HG03565 (cell line): Measurements from ENCODE around the gene SYDE2.
"Not testable (repeated sequence)": the region's sequence is repeated elsewhere in the genome, so short reads cannot be mapped to it uniquely, and the experiment has no call there.

Experiments used
- ATAC-seq: cut with Tn5 transposase; IDR thresholded peaks from one replicate; pipeline ENCODE4 v1.9.1; 2021; ENCODE audit warnings: mild to moderate bottlenecking, moderate library complexity; ENCODE audit not compliant: unreplicated experiment

The SYDE2 gene

DNA sequence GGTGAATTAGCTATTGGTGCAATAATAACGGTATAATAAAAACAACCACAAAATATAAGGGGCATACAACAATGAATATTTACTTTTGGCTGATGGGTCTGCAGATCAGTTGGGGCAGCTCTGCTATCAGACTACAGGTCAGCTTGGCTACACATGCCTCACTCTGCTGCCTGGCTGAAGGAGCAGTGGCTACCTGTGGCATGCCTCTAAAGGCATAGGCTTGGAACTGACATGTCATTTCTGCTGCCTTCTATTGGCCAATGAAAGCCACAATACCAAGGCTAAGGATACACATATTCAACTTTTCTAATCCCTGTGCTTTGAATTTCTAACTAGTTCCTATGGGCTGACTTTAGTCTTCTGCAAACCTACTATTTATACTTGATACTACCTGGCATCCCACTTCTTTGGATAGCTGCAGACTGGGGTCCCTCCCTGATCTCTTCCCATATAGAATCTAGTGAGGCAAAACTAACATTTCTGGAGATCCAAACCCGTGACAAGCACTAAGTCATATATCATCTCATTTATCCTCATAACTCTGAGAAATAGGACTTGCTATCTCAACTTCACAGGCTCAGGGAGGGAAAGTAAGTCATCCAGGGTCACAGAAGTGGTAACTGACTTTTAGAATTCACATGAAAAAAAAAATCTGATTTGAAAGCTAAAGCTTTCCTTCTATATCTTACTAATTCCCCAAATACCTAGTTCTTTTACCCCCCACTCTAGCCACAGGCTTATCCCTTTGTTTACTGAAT, 19.2 kb upstream of the SYDE2 start:
- no peak for ATAC-seq

DNA sequence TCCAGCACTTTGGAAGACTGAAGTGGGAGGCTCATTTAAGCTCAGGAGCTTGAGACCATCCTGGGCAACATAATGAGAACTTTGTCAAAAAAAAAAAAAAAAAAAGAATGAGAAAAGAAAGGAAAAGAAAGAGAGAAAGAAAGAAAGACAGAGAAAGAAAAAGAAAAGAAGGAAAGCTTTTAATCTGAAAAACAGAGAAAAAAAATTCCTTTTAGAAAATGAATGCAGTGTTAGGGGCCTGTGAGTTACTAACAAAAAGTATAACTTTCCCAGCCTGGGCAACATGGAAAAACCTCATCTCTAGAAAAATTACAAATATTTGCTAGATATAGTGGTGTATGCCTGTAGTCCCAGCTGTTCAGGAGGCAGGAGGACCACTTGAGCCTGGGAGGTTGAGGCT, 15.9 kb upstream of the SYDE2 start:
- ATAC-seq: no peak

DNA sequence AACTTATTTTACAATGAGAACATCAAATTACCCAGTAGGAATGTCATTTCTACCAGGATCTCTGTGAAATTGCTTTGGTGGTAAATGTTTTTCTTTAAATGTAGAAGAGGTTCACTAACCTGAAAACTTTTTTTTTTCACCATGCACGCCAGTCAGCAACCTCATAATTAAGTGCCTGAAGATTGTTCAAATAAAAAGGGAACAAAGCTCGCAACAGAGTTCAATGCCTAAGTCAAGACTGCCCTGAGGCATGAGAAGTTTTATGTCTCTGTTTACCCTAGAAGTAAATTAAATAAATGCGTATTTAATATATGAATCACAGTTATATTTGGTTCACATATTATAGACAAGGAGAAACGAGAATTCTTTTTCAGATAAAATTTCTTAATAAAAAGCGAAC, 13.8 kb upstream of the SYDE2 start:
- no peak for ATAC-seq

DNA sequence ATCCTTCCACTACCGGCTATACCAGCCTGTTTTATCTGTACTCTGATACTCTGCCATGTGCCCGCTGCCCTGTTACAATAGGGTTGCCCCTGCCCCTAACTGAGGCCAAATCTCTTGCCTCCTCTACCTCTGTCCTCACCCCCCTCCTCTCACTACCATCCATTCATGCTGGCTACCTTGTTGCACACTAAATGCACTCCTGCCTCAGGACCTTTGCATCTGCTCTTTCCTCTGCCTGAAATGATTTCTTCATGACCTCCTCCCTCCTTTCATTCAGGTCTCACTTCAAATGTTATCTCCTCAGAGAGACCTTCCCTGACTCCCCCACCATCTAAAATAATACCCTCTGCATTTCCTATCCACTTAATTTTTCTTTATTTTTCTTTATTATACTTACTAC, 7.7 kb upstream of the SYDE2 start:
- ATAC-seq: no peak

- ATAC-seq: no peak
Observed at GRCh38 chr1:85203573-85204171, 2.9 kb upstream of the SYDE2 start.

DNA sequence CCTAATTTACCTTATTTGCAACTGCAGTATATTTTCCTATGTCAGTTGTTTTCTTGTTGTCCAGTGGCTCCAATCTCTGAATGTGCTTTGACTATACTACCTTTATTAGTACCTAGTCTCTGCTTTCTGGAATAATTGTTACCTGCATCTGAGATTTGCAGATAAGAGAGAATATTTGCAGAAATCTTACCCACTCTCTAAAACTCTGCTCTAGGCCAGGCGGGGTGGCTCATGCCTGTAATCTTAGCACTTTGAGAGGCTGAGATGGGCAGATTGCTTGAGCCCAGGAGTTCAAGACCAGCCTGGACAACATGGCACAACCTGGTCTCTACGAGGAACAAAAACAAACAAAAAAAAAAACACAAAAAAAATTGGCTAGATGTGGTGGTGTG, 2.0 kb upstream of the SYDE2 start:
- no peak for ATAC-seq

- no peak for ATAC-seq
Observed at GRCh38 chr1:85202092-85202863, 1.5 kb upstream of the SYDE2 start.

DNA sequence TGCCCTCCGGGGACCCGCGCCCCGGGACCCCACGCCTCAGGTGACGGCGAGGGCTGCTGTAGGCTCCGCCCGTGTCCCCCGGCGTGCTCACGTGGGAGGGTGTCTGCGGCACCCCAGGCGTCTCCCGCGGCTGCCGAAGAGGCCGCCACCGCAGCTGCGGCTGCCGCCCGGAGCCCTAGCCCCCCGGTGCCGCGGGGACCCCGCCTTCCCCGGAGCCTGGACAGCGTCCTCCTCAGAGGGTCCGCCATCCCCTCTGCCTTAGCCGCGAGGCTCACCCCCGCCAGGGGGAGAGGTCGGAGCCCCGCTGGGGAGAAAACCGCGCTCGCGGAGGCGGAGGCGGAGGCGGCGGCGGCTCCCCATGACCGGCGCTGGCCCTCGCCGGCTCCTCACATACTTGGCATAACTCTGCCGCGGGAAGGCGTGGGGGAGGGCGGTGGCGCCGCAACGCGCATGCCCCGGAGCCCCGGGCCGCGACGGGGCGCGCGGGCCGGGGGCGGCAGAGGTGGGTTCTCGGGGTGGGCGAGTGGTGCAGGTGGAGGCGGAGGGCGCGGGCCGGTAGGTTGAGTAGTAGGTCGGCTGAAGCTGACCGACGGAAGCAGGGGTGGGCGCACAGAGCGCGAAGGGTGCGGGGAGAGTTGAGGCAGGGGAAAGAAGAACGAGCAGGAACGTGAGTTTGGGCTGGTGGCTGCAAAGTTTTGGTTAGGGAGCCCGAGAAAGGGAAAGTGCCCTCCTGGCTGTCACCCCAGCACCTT, 700 bp upstream of the SYDE2 start:
- peak; percentile 30 for ATAC-seq

- peak; percentile 4 for ATAC-seq
Observed at GRCh38 chr1:85199667-85200462, 951 bp downstream of the SYDE2 start.

GRCh38 chr1:85198864-85199263, 2.0 kb downstream of the SYDE2 start:
- ATAC-seq: no peak

- ATAC-seq: no peak
Observed at GRCh38 chr1:85196358-85196757, 4.5 kb downstream of the SYDE2 start.

DNA sequence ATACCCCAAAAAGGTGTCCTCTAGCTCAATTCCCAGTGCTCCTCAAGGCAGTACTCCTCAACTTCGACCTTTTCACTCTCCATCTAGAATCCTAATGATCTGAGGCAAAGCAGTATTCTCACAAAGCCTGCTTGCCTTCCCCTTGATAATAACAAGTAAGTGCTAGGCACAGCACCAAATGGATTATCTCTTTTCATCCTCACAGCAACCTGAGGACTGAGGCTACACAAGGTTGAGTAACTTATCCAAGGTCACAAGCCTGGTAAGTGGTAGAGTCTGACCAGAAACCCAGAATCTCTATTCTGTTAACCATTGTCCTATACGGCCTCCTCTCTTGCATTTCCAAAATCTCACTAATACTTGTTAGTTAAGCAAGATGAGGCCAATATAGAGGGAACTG, 5.1 kb downstream of the SYDE2 start:
- no peak for ATAC-seq

DNA sequence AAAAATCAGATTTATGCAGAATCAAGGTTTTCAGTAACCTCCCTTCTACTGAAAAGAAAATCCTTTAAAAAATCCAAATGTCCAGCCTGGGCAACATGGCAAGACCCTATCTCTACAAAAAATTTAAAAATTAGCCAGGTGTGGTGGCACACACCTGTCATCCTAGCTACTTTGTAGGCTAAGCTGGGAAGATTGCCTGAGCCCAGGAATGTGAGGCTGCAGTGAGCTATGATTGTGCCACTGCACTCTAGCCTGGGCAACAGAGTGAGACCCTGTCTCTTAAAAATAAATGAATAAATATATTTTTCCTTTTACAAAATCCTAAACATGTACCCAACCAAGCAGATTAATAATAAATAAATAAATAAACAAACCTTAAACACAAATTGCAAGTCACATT, 8.7 kb downstream of the SYDE2 start:
- ATAC-seq: not testable (repeated sequence)

- peak; percentile 64 for ATAC-seq
Observed at GRCh38 chr1:85189120-85189519, 11.7 kb downstream of the SYDE2 start.

DNA sequence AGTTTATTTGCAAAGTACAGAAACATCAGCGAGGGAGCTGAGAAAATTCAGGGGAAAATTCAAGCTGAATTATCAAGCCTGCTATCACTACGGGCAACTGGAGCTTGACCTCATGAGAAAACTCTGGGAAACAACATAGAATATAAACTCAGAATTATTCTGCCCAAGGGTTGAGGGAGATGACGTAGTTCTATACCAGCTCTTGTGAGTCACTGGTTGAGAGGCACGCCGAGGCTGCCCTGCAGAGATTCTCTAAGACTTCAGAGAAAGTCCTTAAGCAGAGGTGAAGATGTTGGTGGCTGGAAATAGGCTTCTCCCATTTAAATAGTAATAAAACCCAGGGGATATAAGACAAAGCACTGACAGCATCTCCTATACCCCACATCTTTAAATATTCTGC, 12.3 kb downstream of the SYDE2 start:
- no peak for ATAC-seq

DNA sequence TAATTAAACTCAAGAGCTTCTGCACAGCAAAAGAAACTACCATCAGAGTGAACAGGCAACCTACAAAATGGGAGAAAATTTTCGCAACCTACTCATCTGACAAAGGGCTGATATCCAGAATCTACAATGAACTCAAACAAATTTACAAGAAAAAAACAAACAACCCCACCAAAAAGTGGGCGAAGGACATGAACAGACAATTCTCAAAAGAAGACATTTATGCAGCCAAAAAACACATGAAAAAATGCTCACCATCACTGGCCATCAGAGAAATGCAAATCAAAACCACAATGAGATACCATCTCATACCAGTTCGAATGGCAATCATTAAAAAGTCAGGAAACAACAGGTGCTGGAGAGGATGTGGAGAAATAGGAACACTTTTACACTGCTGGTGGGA, 13.8 kb downstream of the SYDE2 start:
- ATAC-seq: not testable (repeated sequence)

GRCh38 chr1:85184245-85184644, 16.6 kb downstream of the SYDE2 start:
- ATAC-seq: no peak

DNA sequence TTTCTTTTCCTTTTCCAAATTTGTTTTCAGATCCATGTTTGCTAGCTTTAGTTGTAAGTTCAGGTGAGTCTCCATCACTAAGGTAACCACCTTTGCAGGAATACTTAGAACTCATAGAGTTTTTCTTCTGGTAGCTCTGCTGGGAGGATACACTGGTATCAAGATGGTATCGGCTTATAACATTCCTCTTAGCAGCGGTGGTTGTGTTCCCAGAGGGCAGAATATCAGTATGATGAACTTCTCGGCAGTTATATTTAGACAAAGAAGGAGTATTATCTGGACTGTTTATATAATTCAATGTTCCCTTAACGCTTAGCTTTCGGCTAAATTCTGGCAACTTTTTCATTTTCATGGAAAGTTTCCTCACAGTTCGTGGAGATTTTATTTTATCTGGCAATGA, 18.1 kb downstream of the SYDE2 start:
- ATAC-seq: no peak

GRCh38 chr1:85180869-85181268, 19.9 kb downstream of the SYDE2 start:
- ATAC-seq: no peak

GRCh38 chr1:85179522-85179921, 21.3 kb downstream of the SYDE2 start:
- no peak for ATAC-seq

- ATAC-seq: no peak
Observed at GRCh38 chr1:85178396-85178795, 22.4 kb downstream of the SYDE2 start.
